ENCODE results near the gene SUGP2. TPM values are rescaled to one million over a fixed set of nuclear protein-coding genes. Genes with fewer than 3 reads are reported as not detected.

The SUGP2 gene
- total and polyA plus RNA-seq, 9 donors = 47.3 to 82.0 (median 58.8) TPM

DNA sequence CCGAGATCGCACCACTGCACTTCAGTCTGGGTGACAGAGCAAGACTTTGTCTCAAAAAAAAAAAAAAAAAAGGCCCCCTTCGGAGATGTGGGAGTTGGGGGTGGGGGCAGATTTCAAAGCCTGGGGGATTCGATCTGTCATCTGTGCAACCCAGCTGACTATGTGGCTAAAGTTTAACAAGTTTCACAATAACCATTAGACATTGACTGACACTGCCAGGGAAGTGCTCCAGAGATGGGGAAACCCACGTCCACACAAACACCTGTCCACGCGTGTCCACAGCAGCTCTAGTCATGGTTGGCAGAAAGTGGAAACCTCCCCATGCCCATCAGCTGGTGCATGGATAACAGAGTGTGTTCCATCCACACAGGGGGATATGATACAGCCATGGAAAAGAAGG lies 54.7 kb downstream of the SUGP2 start:
- H3K36me3 ChIP-seq (ENCODE audit: control insufficient read depth, insufficient read depth, low read length) = no peaks in the 10 kb centered on the region
- no peaks in the 10 kb centered on the region for H3K4me1 ChIP-seq (ENCODE audit: control insufficient read depth, insufficient read depth, low read length)
- H3K9me3 ChIP-seq (replicated peaks; ENCODE audit: control insufficient read depth, low read depth, low read length) = no peaks in the 10 kb centered on the region
- no peak overlapping the region for H3K27ac ChIP-seq (ENCODE audit: low read length)
- no peak overlapping the region for H3K4me3 ChIP-seq (ENCODE audit: low read length)
- WGBS (ENCODE audit: insufficient coverage) = no CpG with 5 or more reads among the region's 7 CpGs
- H3K27me3 ChIP-seq (ENCODE audit: control insufficient read depth, insufficient read depth, low read length) = peaks cover 8% of the 10 kb centered on the region
- DNase-seq = no peak

DNA sequence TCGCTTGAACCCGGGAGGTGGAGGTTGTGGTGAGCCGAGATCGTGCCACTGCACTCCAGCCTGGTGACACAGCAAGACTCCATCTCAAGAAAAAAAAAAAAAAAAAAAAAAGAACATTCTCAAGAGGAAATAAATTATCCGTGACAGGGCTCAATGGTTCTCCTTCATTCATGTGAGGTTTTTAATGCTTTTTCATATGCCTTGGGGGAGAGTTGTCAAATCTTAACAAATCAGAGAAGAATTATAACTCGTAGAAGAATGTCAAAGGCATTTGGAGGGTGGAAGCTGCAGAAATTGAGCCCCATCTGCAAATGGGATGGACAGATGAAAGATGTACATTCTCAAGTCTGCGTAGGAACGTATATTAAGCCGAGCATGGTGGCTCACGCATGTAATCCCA lies 57.4 kb downstream of the SUGP2 start:
- Histone ChIP-seq H3K36me3 (ENCODE audit: control insufficient read depth, insufficient read depth, low read length) (no peaks in the 10 kb centered on the region), H3K9me3 (replicated peaks; ENCODE audit: control insufficient read depth, low read depth, low read length) (no peaks in the 10 kb centered on the region), H3K4me3 (ENCODE audit: low read length) (no peak overlapping the region), H3K27ac (ENCODE audit: low read length) (no peak overlapping the region), H3K4me1 (ENCODE audit: control insufficient read depth, insufficient read depth, low read length) (peaks cover 6% of the 10 kb centered on the region), H3K27me3 (ENCODE audit: control insufficient read depth, insufficient read depth, low read length) (no peaks in the 10 kb centered on the region)
- DNase-seq = no peak
- WGBS (ENCODE audit: insufficient coverage) = 82% methylated on average over 5 of the region's 10 CpGs

DNA sequence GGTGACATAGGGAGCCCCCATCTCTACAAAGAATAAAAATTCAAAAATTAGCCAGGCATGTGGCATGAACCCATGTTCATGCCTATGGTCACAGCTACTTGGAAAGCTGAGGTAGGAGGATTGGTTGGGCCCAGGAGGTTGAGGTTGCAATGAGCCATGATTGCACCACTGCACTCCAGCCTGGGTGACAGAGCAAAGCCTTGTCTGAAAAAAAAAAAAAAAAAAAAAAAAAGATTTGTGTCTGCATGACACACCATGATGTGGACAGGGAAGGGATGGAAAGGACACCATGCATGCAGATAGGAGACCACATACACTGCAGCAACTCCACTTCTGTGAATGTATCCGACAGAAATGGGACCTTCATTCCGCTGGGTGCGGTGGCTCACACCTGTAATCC lies 58.3 kb downstream of the SUGP2 start:
- Histone ChIP-seq H3K27ac (ENCODE audit: low read length) (no peak overlapping the region), H3K27me3 (ENCODE audit: control insufficient read depth, insufficient read depth, low read length) (no peaks in the 10 kb centered on the region), H3K4me3 (ENCODE audit: low read length) (no peak overlapping the region), H3K9me3 (replicated peaks; ENCODE audit: control insufficient read depth, low read depth, low read length) (no peaks in the 10 kb centered on the region), H3K36me3 (ENCODE audit: control insufficient read depth, insufficient read depth, low read length) (no peaks in the 10 kb centered on the region), H3K4me1 (ENCODE audit: control insufficient read depth, insufficient read depth, low read length) (peaks cover 6% of the 10 kb centered on the region)
- no peak for DNase-seq
- WGBS (ENCODE audit: insufficient coverage) = 93% methylated on average over 3 of the region's 3 CpGs

DNA sequence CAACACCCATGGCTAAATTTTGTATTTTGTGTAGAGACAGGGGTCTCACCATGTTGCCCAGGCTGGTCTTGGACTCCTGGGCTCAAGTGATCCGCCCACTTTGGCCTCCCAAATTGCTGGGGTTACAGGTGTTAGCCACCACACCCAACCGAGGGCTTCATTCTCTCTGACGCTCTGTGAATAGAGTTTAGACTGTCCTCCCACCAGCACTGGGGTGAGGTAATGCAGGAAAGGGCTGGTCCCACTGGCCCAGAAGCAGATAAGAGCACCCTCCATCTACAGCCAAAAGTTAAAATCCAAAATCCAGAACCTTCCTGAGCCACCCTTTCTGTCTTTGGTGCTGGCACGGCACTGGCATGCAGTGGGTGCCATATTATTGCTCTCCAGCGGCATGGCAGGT lies 60.5 kb downstream of the SUGP2 start:
- no peaks in the 10 kb centered on the region for H3K9me3 ChIP-seq (replicated peaks; ENCODE audit: control insufficient read depth, low read depth, low read length)
- H3K36me3 ChIP-seq (ENCODE audit: control insufficient read depth, insufficient read depth, low read length) = no peaks in the 10 kb centered on the region
- WGBS (ENCODE audit: insufficient coverage) = 100% methylated on average over 3 of the region's 5 CpGs
- no peaks in the 10 kb centered on the region for H3K27me3 ChIP-seq (ENCODE audit: control insufficient read depth, insufficient read depth, low read length)
- peak overlapping the region; percentile 59 for H3K27ac ChIP-seq (ENCODE audit: low read length)
- H3K4me1 ChIP-seq (ENCODE audit: control insufficient read depth, insufficient read depth, low read length) = peaks cover 7% of the 10 kb centered on the region
- no peak overlapping the region for H3K4me3 ChIP-seq (ENCODE audit: low read length)
- no peak for DNase-seq

DNA sequence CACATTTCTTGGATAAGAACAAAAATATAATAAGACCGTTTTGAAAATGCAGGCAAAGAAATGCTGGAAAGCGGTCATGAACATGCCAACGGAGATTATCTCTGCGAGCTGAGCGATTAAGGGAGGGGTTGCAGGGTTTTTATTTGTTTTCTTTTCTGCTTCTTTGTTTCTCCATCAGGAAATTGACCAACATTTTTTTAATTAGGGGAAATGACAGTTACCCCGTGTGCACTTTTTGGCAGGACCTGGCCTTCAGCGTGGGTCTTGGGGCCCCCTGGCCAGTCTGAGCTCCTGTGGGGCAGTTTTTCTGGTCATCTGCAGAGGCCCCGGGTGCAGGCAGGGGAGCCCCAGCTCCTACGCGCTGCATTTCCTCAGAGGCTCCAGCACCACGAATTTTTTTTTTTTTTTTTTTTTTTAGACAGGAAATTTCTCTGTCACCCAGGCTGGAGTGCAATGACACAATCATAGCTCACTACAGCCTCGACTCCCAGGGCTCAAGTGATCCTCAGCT lies 61.0 kb downstream of the SUGP2 start:
- H3K9me3 ChIP-seq (replicated peaks; ENCODE audit: control insufficient read depth, low read depth, low read length) = no peaks in the 10 kb centered on the region
- peaks cover 11% of the 10 kb centered on the region for H3K4me1 ChIP-seq (ENCODE audit: control insufficient read depth, insufficient read depth, low read length)
- WGBS (ENCODE audit: insufficient coverage) = 16% methylated on average over 3 of the region's 12 CpGs
- H3K4me3 ChIP-seq (ENCODE audit: low read length) = no peak overlapping the region
- no peak for DNase-seq
- peak overlapping the region; percentile 59 for H3K27ac ChIP-seq (ENCODE audit: low read length)
- H3K27me3 ChIP-seq (ENCODE audit: control insufficient read depth, insufficient read depth, low read length) = no peaks in the 10 kb centered on the region
- H3K36me3 ChIP-seq (ENCODE audit: control insufficient read depth, insufficient read depth, low read length) = no peaks in the 10 kb centered on the region

DNA sequence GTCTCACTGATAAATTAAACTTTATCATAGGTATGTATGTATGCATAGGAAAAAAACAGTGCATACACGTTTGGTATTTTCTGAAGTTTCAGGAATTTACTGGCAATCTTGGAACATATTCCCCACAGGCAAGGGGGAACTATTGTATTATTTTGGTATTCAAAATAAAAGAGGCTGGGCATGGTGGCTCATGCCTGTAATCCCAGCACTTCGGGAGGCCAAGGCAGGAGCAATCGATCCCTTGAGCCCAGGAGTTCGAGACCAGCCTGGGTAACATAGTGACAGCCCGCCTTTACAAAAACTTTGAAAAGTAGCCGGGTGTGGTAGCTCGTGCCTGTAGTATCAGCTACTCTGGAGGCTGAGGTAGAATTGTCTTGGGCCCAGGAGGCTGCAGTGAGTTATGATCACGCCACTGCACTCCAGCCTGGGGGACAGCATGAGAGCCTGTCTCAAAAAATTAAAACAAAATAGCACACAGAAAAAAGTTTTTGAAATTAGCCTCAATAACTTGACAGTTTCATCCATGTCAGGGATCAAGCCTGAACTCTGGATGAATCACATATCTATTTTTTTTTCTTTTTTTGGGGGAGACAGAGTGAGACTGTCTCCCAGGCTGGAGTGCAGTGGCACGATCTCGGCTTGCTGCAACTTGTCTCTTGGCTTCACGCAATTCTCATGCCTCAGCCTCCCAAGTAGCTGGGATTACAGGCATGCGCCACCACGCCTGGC lies 63.2 kb downstream of the SUGP2 start:
- no peak overlapping the region for H3K4me3 ChIP-seq (ENCODE audit: low read length)
- no peaks in the 10 kb centered on the region for H3K9me3 ChIP-seq (replicated peaks; ENCODE audit: control insufficient read depth, low read depth, low read length)
- no peaks in the 10 kb centered on the region for H3K27me3 ChIP-seq (ENCODE audit: control insufficient read depth, insufficient read depth, low read length)
- H3K27ac ChIP-seq (ENCODE audit: low read length) = no peak overlapping the region
- H3K36me3 ChIP-seq (ENCODE audit: control insufficient read depth, insufficient read depth, low read length) = no peaks in the 10 kb centered on the region
- DNase-seq = no peak
- peaks cover 12% of the 10 kb centered on the region for H3K4me1 ChIP-seq (ENCODE audit: control insufficient read depth, insufficient read depth, low read length)
- 75% methylated on average over 10 of the region's 13 CpGs for WGBS (ENCODE audit: insufficient coverage)

DNA sequence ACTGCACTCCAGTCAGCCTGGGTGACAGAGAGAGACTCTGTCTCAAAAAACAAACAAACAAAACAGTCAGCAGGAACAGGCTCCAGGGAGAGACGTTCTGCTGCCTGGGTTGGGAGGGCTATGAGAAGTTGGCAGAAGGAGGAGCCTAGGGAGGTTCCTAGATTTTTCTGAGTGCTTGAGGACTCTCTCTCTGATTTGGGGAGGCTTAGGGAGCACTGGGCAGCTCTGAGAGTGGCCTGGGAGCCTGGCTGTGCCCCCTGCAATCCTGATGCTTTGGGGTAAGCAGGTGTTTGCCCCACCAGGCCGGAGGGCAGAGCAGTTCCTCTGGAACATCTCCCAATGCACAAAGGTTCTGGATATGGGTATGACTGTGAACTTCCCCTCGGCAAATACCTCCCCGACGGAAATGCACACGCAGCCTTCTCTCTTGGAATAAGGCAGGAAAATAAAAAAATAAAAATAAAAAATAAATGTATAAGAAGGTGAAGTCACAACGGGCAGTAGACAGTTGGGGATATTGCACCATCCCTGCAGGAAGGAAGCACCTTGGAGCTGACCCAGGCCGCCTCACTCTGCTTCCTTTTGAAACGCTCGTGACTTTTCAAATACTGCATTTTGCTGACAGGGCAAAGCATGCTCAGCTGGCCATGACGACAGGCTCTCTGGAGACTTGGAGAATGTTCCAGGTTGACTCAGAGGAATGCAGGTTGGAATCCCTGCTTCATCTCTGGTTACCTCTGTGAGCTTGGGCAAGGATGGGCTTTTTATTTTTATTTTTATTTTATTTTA lies 65.8 kb downstream of the SUGP2 start:
- DNase-seq = peak; percentile 85
- Histone ChIP-seq H3K36me3 (ENCODE audit: control insufficient read depth, insufficient read depth, low read length) (no peaks in the 10 kb centered on the region), H3K27me3 (ENCODE audit: control insufficient read depth, insufficient read depth, low read length) (peaks cover 2% of the 10 kb centered on the region), H3K9me3 (replicated peaks; ENCODE audit: control insufficient read depth, low read depth, low read length) (no peaks in the 10 kb centered on the region), H3K27ac (ENCODE audit: low read length) (peak overlapping the region; percentile 90), H3K4me3 (ENCODE audit: low read length) (no peak overlapping the region), H3K4me1 (ENCODE audit: control insufficient read depth, insufficient read depth, low read length) (peaks cover 9% of the 10 kb centered on the region)
- 18% methylated on average over 5 of the region's 11 CpGs for WGBS (ENCODE audit: insufficient coverage)

DNA sequence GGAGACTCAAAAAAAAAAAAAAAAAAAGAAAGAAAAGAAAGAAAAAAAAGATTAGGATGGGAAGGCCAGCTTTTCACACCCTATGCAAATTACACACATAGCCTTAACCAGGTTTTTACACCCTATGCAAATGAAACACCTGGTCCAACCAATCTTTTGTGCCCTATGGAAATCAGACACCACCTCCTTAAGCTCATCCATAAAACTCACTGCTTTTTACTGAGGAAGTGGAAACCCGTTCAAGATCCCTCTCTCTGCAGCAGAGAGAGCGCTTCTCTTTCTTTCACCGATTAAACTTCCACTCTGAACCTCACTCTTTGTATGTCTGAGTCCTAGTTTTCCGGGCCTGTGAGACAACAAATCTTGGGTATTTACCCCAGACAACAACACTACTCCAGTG lies 67.0 kb downstream of the SUGP2 start:
- Histone ChIP-seq H3K36me3 (ENCODE audit: control insufficient read depth, insufficient read depth, low read length) (no peaks in the 10 kb centered on the region), H3K4me1 (ENCODE audit: control insufficient read depth, insufficient read depth, low read length) (peaks cover 6% of the 10 kb centered on the region), H3K27me3 (ENCODE audit: control insufficient read depth, insufficient read depth, low read length) (peaks cover 11% of the 10 kb centered on the region), H3K27ac (ENCODE audit: low read length) (no peak overlapping the region), H3K4me3 (ENCODE audit: low read length) (no peak overlapping the region), H3K9me3 (replicated peaks; ENCODE audit: control insufficient read depth, low read depth, low read length) (no peaks in the 10 kb centered on the region)
- DNase-seq = no peak
- 33% methylated on average over 1 of the region's 4 CpGs for WGBS (ENCODE audit: insufficient coverage)

DNA sequence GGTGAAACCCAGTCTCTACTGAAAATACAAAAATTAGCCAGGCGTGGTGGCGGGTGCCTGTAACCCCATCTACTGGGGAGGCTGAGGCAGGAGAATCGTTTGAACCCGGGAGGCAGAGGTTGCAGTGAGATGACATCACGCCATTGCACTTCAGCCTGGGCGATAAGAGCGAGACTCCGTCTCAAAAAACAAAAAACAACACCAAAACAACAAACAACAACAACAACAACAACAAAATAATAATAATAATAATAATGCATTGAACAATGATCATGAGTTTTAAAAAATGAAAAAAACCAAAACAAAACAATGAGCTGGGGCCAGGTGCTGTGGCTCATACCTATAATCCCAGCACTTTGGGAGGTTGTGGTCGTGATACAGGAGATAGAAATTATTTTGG lies 69.2 kb downstream of the SUGP2 start:
- Histone ChIP-seq H3K27me3 (ENCODE audit: control insufficient read depth, insufficient read depth, low read length) (peaks cover 17% of the 10 kb centered on the region), H3K27ac (ENCODE audit: low read length) (no peak overlapping the region), H3K4me1 (ENCODE audit: control insufficient read depth, insufficient read depth, low read length) (peaks cover 6% of the 10 kb centered on the region), H3K4me3 (ENCODE audit: low read length) (no peak overlapping the region), H3K9me3 (replicated peaks; ENCODE audit: control insufficient read depth, low read depth, low read length) (no peaks in the 10 kb centered on the region), H3K36me3 (ENCODE audit: control insufficient read depth, insufficient read depth, low read length) (no peaks in the 10 kb centered on the region)
- WGBS (ENCODE audit: insufficient coverage) = 90% methylated on average over 2 of the region's 9 CpGs
- no peak for DNase-seq

DNA sequence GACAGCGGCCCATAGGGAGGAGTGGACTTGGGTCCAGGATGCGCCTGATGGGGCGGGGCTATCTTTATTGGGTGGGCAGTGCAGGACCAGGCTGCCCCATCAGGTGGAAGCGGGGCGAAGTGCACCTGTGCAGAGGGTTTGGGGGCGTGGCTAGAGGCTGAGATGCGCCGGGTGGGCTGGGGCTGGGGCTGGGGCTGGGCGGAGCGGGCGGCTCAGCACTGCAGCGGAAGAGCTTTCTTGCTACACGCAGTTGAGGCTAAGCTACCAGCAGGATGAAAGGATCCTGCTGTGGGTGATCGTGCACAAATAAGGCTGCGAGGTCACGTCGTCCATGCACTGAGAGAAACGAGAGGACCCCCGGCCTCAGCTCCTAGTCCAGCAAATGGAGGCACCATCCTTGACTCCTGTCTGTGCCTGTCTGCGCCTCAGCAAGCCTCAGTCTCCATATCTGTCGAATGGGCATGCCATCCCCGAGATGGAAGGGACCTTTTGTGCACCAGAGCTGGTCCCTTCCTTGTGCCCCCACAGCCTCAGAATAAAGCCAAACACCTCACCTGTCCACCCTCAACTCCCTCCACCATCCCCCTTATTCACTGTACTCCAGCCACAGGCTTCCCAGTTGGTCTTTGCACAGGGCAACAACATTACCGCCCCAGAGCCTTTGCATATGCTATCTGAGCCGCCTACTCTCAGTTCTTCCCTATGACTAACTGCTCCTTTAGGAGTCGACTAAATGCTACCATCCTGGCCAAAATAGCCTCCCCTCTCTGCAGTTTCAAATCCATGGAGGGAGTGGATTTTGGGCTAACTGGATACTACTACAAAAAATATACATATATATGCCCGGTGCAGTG lies 71.3 kb downstream of the SUGP2 start:
- DNase-seq = no peak
- Histone ChIP-seq H3K27ac (ENCODE audit: low read length) (no peak overlapping the region), H3K27me3 (ENCODE audit: control insufficient read depth, insufficient read depth, low read length) (peaks cover 19% of the 10 kb centered on the region), H3K36me3 (ENCODE audit: control insufficient read depth, insufficient read depth, low read length) (no peaks in the 10 kb centered on the region), H3K4me3 (ENCODE audit: low read length) (no peak overlapping the region), H3K9me3 (replicated peaks; ENCODE audit: control insufficient read depth, low read depth, low read length) (no peaks in the 10 kb centered on the region), H3K4me1 (ENCODE audit: control insufficient read depth, insufficient read depth, low read length) (no peaks in the 10 kb centered on the region)
- 19% methylated on average over 24 of the region's 26 CpGs for WGBS (ENCODE audit: insufficient coverage)

Measured in muscle of leg (tissue), 11 donors.